HG03066 (cell line): Measurements from ENCODE around the gene R3HDM4.

Experiments
- ATAC-seq: cut with Tn5 transposase; IDR thresholded peaks from one replicate; pipeline ENCODE4 v1.9.1; 2021; ENCODE audit warnings: low read depth; ENCODE audit not compliant: unreplicated experiment

Gene R3HDM4

GRCh38 chr19:947707-948539 lies 34.9 kb upstream of the R3HDM4 start:
- peak; percentile 61 for ATAC-seq

GRCh38 chr19:947090-947706 lies 34.2 kb upstream of the R3HDM4 start:
- ATAC-seq, result no peak

GRCh38 chr19:945401-946252 lies 32.6 kb upstream of the R3HDM4 start:
- ATAC-seq, result no peak

- ATAC-seq, result no peak
Measured at GRCh38 chr19:944663-945241, 31.7 kb upstream of the R3HDM4 start.

- ATAC-seq, result no peak
Measured at GRCh38 chr19:944171-944567, 31.1 kb upstream of the R3HDM4 start.

GRCh38 chr19:943551-944170 lies 30.6 kb upstream of the R3HDM4 start:
- ATAC-seq, result no peak

GRCh38 chr19:942133-942645 lies 29.2 kb upstream of the R3HDM4 start:
- ATAC-seq, result no peak

- ATAC-seq, result no peak
Measured at GRCh38 chr19:941292-942132, 28.5 kb upstream of the R3HDM4 start.

- no peak for ATAC-seq
Measured at GRCh38 chr19:940591-941291, 27.7 kb upstream of the R3HDM4 start.

GRCh38 chr19:939922-940321 lies 26.9 kb upstream of the R3HDM4 start:
- ATAC-seq, result no peak

GRCh38 chr19:939439-939838 lies 26.4 kb upstream of the R3HDM4 start:
- no peak for ATAC-seq

- no peak for ATAC-seq
Measured at GRCh38 chr19:938233-938923, 25.4 kb upstream of the R3HDM4 start.

- no peak for ATAC-seq
Measured at GRCh38 chr19:937259-937694, 24.3 kb upstream of the R3HDM4 start.

GRCh38 chr19:936175-936546 lies 23.1 kb upstream of the R3HDM4 start:
- ATAC-seq, result no peak

GRCh38 chr19:934865-935479 lies 22.0 kb upstream of the R3HDM4 start:
- ATAC-seq, result no peak

GRCh38 chr19:934197-934840 lies 21.3 kb upstream of the R3HDM4 start:
- ATAC-seq, result no peak

- ATAC-seq, result no peak
Measured at GRCh38 chr19:933553-933882, 20.5 kb upstream of the R3HDM4 start.
